Muscle layer of duodenum (tissue), 2 donors: ENCODE measurements around the gene MRPS27.

Experiments used
- H3K27ac ChIP-seq: one replicate; pipeline ENCODE4 v1.7.0; 2013; ENCODE audit warnings: mild to moderate bottlenecking, low read length
- H3K27me3 ChIP-seq: one replicate; pipeline ENCODE4 v1.7.0; 2013; ENCODE audit warnings: low read depth, mild to moderate bottlenecking, control low read depth, low read length
- H3K36me3 ChIP-seq, 2 donors: one replicate each; pipeline ENCODE4 v1.7.0; 2013; ENCODE audit warnings: low read length in 2 of 2, control low read depth in 1 of 2, mild to moderate bottlenecking in 1 of 2; ENCODE audit not compliant: insufficient read depth in 2 of 2, control insufficient read depth in 1 of 2
- H3K4me1 ChIP-seq, 2 donors: one replicate each; pipeline ENCODE4 v1.7.0; 2013; ENCODE audit warnings: low read length in 2 of 2, mild to moderate bottlenecking in 2 of 2, control low read depth in 1 of 2, moderate library complexity in 1 of 2; ENCODE audit not compliant: insufficient read depth in 2 of 2, control insufficient read depth in 1 of 2
- H3K4me3 ChIP-seq, 2 donors: one replicate each; pipeline ENCODE4 v1.7.0; 2013; ENCODE audit warnings: low read length in 2 of 2, low read depth in 1 of 2, mild to moderate bottlenecking in 1 of 2
- H3K9me3 ChIP-seq, 2 donors: one replicate each; pipeline ENCODE4 v1.7.0; 2013; ENCODE audit warnings: low read length in 2 of 2, control low read depth in 1 of 2, mild to moderate bottlenecking in 1 of 2; ENCODE audit not compliant: control insufficient read depth in 1 of 2
- donor health status: healthy.

Gene MRPS27

GRCh38 chr5:72226950-72227349, 93.1 kb downstream of the MRPS27 start:
- Histone ChIP-seq H3K4me1 (no peaks in the 10 kb centered on the region), H3K27ac (no peak overlapping the region), H3K36me3 (peaks cover 34 to 35% of the 10 kb centered on the region in 2 donors), H3K9me3 (no peaks in the 10 kb centered on the region), H3K4me3 (no peak overlapping the region), H3K27me3 (no peaks in the 10 kb centered on the region)

- Histone ChIP-seq H3K4me3 (no peak overlapping the region), H3K36me3 (peaks cover 37 to 45% of the 10 kb centered on the region in 2 donors), H3K4me1 (no peaks in the 10 kb centered on the region)
Observed at GRCh38 chr5:72225741-72226140, 94.3 kb downstream of the MRPS27 start.

GRCh38 chr5:72224946-72225463, 95.0 kb downstream of the MRPS27 start:
- Histone ChIP-seq H3K4me3 (no peak overlapping the region), H3K4me1 (no peaks in the 10 kb centered on the region), H3K27me3 (no peaks in the 10 kb centered on the region), H3K27ac (no peak overlapping the region), H3K9me3 (no peaks in the 10 kb centered on the region), H3K36me3 (peaks cover 42 to 51% of the 10 kb centered on the region in 2 donors)

More at GRCh38 chr5:72225741-72226140, 94.3 kb downstream of the MRPS27 start:
- Histone ChIP-seq H3K9me3 (no peaks in the 10 kb centered on the region), H3K27me3 (no peaks in the 10 kb centered on the region), H3K27ac (no peak overlapping the region)

GRCh38 chr5:72223371-72223770, 96.7 kb downstream of the MRPS27 start:
- Histone ChIP-seq H3K27ac (no peak overlapping the region), H3K4me1 (no peaks in the 10 kb centered on the region), H3K27me3 (no peaks in the 10 kb centered on the region), H3K4me3 (no peak overlapping the region), H3K9me3 (no peaks in the 10 kb centered on the region), H3K36me3 (peaks cover 52 to 67% of the 10 kb centered on the region in 2 donors)

GRCh38 chr5:72222521-72222920, 97.5 kb downstream of the MRPS27 start:
- H3K4me1 ChIP-seq = no peaks in the 10 kb centered on the region
- H3K27ac ChIP-seq = no peak overlapping the region
- H3K27me3 ChIP-seq = no peaks in the 10 kb centered on the region
- H3K4me3 ChIP-seq = no peak overlapping the region
- peaks cover 58 to 73% of the 10 kb centered on the region in 2 donors for H3K36me3 ChIP-seq
- no peaks in the 10 kb centered on the region for H3K9me3 ChIP-seq

GRCh38 chr5:72221541-72221940, 98.5 kb downstream of the MRPS27 start:
- Histone ChIP-seq H3K9me3 (no peaks in the 10 kb centered on the region), H3K36me3 (peaks cover 58 to 73% of the 10 kb centered on the region in 2 donors), H3K27ac (no peak overlapping the region), H3K4me3 (no peak overlapping the region), H3K4me1 (no peaks in the 10 kb centered on the region), H3K27me3 (no peaks in the 10 kb centered on the region)

- no peak overlapping the region for H3K4me3 ChIP-seq
- peaks cover 57 to 70% of the 10 kb centered on the region in 2 donors for H3K36me3 ChIP-seq
- H3K27ac ChIP-seq = no peak overlapping the region
- no peaks in the 10 kb centered on the region for H3K9me3 ChIP-seq
- H3K27me3 ChIP-seq = no peaks in the 10 kb centered on the region
- no peaks in the 10 kb centered on the region for H3K4me1 ChIP-seq
Observed at GRCh38 chr5:72221099-72221498, 98.9 kb downstream of the MRPS27 start.

GRCh38 chr5:72216756-72217155, 103.3 kb downstream of the MRPS27 start:
- Histone ChIP-seq H3K4me3 (no peak overlapping the region), H3K36me3 (peaks cover 31 to 39% of the 10 kb centered on the region in 2 donors), H3K27me3 (no peaks in the 10 kb centered on the region), H3K4me1 (no peaks in the 10 kb centered on the region), H3K9me3 (no peaks in the 10 kb centered on the region), H3K27ac (no peak overlapping the region)

- Histone ChIP-seq H3K4me1 (no peaks in the 10 kb centered on the region), H3K27me3 (no peaks in the 10 kb centered on the region), H3K9me3 (no peaks in the 10 kb centered on the region), H3K27ac (no peak overlapping the region), H3K36me3 (peaks cover 11 to 14% of the 10 kb centered on the region in 2 donors), H3K4me3 (no peak overlapping the region)
Observed at GRCh38 chr5:72214168-72214567, 105.9 kb downstream of the MRPS27 start.

- Histone ChIP-seq H3K4me3 (no peak overlapping the region), H3K4me1 (no peaks in the 10 kb centered on the region), H3K36me3 (peaks cover 7% of the 10 kb centered on the region in 2 donors), H3K9me3 (no peaks in the 10 kb centered on the region), H3K27me3 (no peaks in the 10 kb centered on the region), H3K27ac (no peak overlapping the region)
Observed at GRCh38 chr5:72213482-72213881, 106.6 kb downstream of the MRPS27 start.

GRCh38 chr5:72212171-72212570, 107.9 kb downstream of the MRPS27 start:
- Histone ChIP-seq H3K4me3 (no peak overlapping the region), H3K36me3 (no peaks in the 10 kb centered on the region), H3K9me3 (no peaks in the 10 kb centered on the region), H3K27ac (no peak overlapping the region), H3K27me3 (no peaks in the 10 kb centered on the region), H3K4me1 (no peaks in the 10 kb centered on the region)
